ENCODE measurements around the gene ALDH1L2.
"Not testable (repeated sequence)": the region's sequence is repeated elsewhere in the genome, so short reads cannot be mapped to it uniquely, and the experiment has no call there.

The ALDH1L2 gene

DNA sequence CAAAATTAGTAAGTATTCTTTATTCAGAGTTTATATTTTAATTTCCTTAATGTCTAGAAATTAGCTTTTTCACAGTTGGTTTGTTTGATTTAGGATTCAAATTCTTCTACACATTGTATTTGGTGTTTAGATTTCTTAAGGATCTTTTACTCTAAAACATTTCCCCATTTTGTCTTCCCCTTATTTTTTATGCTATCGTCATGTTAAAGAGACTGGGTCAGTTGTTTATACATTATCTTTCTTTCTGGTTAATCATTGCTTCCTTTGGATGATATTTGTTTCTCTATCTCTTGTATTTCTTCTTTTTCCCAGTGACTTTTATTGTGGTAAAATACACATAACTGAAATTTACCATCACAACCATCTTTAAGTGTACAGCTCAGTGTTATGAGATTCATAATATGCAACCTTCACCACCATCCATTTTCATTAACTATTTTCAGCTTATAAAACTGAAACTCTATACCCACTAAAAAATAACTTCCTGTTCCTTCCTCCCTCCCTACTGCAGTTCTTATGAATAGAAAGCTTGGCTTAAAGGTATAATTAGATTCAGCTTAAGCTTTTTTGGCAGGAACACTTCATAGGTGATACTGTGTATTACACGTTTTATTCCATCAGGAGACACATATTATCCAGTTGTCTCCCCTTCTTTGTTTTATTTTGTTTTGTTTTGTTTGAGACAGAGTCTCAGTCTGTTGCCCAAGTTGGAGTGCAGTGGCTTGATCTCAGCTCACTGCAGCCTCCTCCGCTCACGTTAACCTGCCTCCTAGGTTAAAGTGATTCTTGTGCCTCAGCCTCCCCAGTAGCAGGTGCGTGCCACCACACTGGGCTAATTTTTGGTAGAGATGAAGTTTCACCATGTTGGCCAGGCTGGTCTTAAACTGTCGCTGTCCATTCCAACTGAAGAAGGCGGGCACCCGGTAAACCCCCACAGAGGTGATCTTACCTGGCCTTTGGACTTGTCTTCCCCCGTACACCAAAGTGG lies 53.1 kb downstream of the ALDH1L2 start:
- DNase-seq: no peak

DNA sequence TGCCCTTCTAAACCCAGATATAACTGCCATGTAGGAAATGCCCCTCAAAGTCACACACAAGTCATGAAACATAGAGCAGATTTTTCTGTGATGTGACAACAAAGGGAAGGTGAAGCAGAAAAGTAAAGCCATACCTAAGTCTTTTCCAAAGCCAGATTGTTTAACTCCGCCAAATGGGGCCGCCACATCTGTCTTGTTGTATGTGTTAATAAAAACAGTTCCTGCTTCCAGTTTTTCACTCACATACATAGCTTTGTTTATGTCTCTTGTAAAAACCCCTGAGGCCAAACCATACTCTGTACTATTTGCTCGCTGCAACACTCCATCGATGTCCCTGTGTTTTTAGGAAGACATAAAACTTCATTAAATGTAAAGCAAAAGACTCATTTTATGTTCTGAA lies 57.8 kb downstream of the ALDH1L2 start:
- no peak for DNase-seq

GRCh38 chr12:105025890-105026289 lies 58.4 kb downstream of the ALDH1L2 start:
- no peak for DNase-seq

DNA sequence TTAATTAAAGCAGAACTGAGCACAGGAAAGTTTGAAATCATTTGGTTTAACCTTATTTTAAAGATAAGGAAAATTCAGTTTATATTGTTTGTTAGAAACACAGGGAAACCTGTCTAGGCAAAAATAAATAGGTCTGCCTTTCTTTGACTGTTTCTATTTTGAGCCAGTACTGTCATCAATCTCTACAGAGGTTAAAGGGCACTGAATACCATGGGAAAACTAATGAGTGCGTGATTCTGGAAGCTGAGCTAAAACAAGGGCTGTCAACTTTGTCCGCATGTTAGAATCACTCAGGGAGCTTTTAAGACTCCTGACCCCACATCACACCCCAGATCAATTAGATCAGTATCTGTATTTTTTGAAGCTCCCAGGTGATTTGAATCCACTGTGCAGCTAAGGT lies 59.3 kb downstream of the ALDH1L2 start:
- no peak for DNase-seq

GRCh38 chr12:105020241-105020962 lies 63.9 kb downstream of the ALDH1L2 start:
- peak; percentile 18 for DNase-seq

- DNase-seq: peak; percentile 85
These were observed 65.5 kb downstream of the ALDH1L2 start for GRCh38 chr12:105018776-105019175.

DNA sequence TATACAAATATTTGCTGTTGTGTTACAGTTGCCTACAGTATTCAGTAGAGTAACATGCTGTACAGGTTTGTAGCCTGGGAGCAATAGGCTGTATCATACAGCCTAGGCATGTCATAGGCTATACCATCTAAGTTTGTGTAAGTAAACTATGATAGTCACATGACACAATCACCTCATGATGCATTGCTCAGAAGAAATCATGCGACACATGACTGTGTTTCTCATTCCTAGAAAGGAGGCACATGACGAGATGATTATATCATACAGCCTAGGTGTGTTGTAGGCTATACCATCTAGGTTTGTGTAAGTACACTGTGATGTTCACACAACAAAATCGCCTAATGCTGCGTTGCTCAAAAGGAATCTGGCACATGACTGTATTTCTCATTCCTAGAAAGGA lies 66.2 kb downstream of the ALDH1L2 start:
- DNase-seq: no peak

DNA sequence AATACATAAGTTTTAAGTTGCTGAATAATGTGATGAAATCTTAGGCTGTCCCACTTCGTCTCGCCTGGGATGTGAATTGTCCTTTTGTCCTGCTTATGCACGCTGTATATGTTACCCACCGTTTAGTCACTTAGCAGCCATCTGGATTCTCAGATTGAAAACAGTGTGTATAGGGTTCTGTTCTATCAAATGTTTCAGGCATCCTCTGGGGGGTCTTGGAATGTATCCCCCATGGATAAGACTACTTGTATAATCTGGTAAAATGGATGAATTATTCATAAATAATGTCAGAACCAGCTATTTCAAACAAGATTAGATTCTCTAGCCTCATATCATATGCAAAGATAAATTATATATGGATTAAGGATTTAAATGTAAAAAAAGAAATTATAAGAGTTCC lies 68.7 kb downstream of the ALDH1L2 start:
- DNase-seq: no peak

GRCh38 chr12:105014603-105015002 lies 69.7 kb downstream of the ALDH1L2 start:
- DNase-seq: no peak

DNA sequence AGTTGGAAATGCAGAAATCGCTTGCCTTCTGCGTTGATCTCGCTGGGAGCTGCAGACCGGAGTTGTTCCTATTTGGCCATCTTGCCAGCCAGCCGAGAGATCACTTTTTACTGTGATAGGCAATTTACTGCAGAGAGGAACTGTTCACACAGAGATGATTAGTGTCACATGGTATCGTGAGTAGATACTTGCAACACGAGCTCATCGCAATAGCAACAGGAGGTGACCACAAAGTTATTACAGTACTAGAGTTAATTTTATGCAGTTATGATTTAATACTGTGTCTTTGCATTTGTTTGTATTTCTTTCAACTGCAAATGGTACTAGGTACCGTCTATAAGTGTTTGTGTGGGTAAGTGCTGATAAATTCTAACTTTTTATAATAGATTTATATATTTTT lies 70.4 kb downstream of the ALDH1L2 start:
- no peak for DNase-seq

- DNase-seq: no peak
These were observed 82.8 kb downstream of the ALDH1L2 start for GRCh38 chr12:105001476-105001875.

DNA sequence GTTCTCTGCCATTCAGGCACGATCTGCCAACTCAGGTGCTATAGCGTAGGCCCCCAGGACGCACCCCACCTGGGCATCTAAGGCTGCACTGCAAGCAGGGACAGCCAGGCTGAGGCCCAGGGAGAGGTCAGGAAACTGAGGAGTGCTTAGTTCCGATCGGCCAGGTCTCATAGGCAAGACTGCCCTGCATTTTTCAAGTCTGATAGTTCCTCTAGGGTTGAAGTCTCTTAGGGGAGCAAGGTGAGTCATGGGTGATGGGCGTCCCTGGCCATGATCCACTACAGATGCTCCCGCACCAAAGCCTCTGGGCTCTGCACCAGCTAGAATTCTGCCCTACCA lies 84.9 kb downstream of the ALDH1L2 start:
- no peak for DNase-seq

DNA sequence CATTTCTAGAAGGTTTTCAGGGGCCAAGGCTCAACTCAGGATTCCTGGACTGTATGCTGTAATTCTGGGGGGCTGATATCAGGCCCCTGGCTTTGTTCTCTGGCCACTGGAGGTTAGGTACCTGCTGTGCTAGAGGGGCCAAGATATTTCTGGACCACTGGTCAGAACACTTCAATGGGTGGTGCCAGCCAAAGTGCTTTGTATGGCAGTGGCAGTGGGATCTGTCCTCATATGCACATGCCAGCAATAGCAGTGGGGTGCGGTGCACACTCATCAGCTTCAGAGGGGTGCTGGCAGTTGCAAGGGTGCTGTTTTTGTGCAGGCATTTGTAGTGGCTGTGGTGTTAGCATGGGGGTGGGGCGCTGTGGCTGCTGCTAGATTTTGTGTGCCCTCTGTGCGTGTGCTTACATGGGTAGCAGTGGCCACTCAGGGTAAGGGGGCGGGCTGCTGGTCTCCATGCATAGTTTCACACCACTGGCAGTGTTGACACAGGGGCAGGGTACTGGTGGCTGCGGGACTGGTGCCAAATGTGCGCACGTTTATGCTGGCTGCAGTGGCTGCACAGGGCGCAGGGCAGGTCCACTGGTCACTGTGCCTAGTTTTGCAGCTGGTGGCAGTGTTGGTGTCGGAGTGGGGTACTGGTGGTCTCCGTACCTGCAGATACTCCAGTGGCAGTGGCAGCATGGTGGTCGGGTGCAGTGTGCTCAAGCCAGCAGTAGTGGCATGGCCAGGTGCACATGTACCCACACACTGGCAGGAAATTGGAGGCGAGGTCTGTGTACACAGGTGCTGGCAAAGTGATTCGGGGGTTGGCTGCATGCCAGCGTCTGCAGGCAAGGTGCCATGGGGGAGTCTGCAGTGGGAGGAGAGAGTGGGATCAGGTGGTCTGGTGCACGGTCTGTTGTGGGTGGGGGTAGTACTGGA lies 85.6 kb downstream of the ALDH1L2 start:
- no peak for DNase-seq

- DNase-seq: no peak
These were observed 86.7 kb downstream of the ALDH1L2 start for GRCh38 chr12:104997541-104997940.

- DNase-seq: no peak
These were observed 89.9 kb downstream of the ALDH1L2 start for GRCh38 chr12:104994336-104994735.

DNA sequence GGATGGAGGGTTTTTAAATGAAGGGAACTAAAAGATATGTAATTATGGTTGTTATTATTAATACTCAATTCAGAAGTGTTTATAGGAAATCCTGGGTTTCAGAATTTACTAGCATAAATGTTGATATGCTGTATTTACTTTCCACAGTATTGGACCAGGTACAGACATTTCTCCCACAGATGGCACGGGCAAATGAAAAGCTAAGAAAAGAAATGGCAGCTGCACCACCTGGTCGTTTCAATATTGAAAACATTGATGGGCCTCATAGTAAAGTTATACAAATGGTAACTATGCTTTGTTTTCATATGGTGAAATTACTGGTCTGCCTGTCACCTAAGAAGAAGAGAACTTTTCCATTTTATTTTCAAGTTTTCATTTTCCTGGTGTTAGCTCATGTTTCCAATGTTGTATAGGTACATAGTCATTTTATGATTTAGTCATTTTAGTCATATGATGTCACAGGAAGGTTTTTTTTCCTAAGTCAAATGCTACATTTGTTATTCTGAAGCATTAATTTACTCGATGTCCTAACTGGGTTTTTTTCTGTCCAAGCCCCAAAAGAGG lies 92.6 kb downstream of the ALDH1L2 start:
- DNase-seq: no peak

DNA sequence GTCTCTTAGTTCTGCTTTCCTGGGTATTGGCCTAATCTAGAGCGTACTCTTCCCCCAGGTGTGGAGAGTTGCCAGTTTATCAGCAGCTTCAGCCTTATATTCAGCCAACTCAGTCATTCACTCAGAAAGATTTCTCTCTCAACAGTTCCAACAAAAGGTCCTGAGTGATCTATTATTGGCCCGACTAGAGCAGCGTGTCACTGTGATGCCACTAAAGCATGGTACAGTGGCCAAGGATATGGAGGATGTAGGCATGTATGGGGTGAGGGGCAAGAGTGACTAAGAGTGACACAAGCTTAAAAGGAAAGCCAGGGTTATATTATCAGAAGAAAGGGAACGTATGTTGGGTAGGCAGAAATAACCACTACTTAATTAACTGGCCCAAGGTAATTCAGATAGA lies 93.3 kb downstream of the ALDH1L2 start:
- DNase-seq: no peak

DNA sequence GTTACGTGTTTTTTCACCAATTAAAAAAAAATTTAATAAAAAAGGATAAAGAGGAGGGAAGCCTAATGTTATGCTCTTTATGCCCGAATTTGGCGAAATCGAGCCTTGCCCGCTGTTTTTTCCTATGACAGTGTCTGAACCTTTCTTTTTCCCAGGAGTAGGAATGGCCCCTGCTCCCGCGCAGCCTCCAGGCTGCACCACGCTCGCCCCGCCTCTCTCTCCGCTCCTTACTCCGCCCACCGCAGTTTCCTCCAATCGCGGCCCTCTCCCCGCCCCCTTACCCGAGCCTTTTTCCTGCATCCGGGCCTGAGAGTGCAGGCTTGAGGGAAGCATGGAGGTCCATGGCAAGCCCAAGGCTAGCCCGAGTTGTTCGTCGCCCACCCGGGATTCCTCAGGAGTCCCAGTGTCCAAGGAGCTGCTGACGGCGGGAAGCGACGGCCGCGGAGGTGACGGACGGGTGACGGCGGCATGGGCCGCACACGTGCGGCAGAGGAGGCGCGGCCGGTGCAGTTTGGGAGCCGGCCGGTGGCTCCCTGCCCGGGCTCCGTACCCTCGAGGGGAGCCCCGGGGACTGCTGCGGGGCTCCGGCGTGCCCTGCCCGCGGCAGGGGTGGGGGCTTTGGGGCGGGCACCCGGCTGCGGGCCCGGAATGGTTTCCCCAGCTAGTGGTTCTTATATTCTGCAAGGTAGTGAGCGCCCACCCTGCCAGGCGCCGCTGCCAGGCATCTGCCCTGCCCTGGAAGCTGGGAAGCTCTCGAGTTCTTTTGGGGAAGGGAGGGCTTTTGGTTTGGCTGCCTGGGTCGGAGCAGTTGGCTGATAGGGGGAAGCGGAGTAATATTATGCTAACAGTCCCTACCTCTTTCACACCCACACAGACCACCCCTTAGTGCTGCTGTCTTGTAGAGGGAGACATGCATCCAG lies 98.0 kb downstream of the ALDH1L2 start, which contains the start of gene NOPCHAP1:
NOPCHAP1 (plus strand) TSS at position 295 of the 920 bp plus-strand sequence; CDS start at position 332, 37 bp downstream.
- peak; percentile 52 for DNase-seq

DNA sequence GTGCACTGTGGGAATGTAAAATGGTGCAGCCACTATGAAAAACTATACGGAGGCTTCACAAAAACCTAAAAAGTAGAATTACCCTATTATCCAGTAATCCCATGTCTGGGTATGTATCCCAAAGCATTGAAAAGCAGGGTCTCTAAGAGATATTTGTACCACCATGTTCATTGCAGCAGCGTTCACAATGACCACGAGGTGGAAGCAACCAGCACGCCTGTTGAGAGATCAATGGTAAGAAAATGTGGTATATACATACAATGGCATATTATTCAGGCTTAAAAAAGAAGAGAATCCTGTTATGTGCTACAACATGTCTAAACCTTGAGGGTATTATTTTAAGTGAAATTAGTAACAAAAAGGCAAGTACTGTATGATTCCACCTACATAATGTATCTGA lies 99.1 kb downstream of the ALDH1L2 start:
- no peak for DNase-seq

- not testable (repeated sequence) for DNase-seq
These were observed 106.6 kb downstream of the ALDH1L2 start for GRCh38 chr12:104977688-104978087.

GRCh38 chr12:104976703-104977102 lies 107.6 kb downstream of the ALDH1L2 start:
- no peak for DNase-seq
